GM19099 (cell line): ENCODE results near the gene SKA3.

Experiments
- POLR2A ChIP-seq: IDR thresholded peaks from 3 replicates; pipeline ENCODE4 v1.6.1; 2011; ENCODE audit warnings: low read depth; ENCODE audit not compliant: insufficient read length; ENCODE audit errors: extremely low read depth

SKA3 gene

GRCh38 chr13:21176215-21176981, at the start of gene SKA3, which contains the start of gene MRPL57:
Gene SKA3, minus strand, starts transcription at chr13:21176552. Its CDS starts 75 bp downstream, at chr13:21176477.
Gene MRPL57, plus strand, starts transcription at chr13:21176658. Its CDS starts 259 bp downstream, at chr13:21176917.
- peak; percentile 95 for TF ChIP-seq POLR2A

- TF ChIP-seq POLR2A = no peak
Observed at GRCh38 chr13:21225082-21225481, 48.7 kb upstream of the SKA3 start.

- no peak for TF ChIP-seq POLR2A
Observed at GRCh38 chr13:21221268-21221667, 44.9 kb upstream of the SKA3 start.

DNA sequence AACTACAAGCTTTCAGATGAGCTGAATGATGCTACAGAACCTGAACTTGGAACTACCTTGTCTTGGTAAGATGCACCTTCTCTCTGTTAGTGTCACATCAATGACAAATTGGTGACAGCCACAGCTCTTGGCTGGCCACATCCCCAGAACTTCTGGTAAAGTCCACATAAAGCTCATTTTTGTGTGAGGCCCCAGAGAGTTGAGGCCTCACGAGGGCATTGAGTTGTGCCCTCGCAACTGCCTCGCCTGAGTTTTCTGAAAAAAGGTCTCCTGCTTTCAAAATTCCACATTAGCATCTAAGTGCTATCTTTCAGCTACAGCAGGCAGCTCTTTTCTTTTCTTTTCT, 42.7 kb upstream of the SKA3 start:
- no peak for TF ChIP-seq POLR2A

GRCh38 chr13:21218351-21219035, 42.1 kb upstream of the SKA3 start:
- no peak for TF ChIP-seq POLR2A

- no peak for TF ChIP-seq POLR2A
Observed at GRCh38 chr13:21216332-21216731, 40.0 kb upstream of the SKA3 start.

DNA sequence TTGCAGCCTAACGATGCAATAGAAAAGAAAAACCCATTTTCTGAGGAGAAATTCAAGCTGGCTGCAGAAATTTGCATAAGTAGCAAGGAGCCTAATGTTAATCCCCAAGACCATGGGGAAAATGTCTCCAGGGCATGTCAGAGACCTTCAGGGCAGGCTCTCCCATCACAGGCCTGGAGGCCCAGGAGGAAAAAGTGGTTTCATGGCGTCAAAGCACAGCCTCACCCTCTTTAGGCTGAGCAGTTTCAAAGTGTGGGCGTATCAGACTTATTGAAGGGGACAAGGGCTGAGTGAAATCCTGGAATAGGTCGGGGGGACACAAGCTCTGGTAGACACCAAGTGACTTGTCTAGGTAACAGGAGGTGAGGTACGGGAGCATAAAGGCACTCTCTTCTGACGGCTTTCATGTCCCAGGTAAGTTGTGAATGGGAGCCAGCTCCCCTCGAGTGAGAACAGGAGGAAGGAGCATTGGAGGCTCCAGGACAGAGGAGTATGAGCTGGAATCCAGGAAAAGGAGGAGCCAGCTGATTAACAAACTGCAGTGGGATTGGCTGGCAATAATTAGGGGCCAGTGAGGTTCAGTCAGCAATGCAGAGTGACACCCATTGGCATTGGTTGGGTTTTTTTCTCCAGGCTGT, 35.9 kb upstream of the SKA3 start:
- no peak for TF ChIP-seq POLR2A

DNA sequence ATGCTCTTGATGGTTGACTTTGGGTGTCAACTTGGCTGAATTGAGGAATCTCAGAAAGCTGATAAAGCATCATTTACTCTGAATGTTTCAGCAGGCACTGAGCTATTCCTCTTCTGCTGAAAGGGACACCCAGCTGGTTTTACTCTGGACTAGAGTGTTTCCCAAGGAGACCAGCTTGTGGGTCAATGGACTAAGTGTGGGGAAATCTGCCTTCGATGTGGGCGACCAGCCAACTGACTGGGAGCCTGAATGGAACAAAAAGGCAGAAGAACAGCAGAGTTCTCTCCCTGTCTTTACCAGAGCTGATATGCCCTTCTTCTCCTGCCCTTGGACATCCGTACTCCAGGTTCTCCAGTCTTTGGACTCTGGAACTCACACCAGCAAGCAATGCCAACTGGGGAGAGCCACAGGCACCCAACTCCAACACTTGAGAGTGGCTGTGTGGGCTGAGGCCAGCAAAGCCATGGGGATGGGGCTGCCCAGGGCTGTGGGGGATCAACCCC, 32.4 kb upstream of the SKA3 start:
- no peak for TF ChIP-seq POLR2A

DNA sequence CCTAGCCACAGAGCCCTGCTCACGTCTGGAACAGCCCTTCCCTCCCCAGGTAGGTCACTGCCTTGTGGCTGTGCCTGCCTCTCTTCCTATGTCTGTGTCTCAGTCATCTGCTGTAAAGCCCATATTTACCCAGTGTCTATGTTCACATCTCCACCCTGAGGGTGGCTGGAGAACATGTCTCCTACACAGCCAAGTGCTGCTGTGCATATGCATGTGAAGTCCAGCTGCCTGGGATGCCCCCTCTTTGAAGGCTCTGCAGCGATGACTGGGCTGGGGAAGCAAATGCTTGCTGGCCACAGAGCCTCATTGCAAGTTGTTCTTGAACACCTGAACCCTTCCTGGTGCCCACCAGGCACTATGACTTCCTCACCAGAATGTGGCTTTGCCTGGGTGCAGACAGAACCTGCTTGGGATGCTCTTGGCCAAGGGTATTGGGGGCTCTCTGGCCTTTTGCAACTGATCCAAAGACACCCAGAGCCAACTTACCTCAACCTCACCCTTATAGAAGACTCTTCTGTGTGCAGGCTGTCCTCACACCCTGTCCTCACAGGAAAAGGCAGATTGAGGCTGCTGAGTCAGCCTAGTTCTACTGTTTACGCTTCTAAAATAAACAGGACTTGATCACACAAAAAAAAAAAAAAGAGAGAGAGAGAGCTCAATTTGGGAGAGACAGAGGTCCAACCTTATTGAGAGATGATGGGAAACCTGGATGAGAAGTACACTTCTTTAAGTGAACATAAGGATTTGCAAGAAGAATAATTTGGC, 26.6 kb upstream of the SKA3 start:
- no peak for TF ChIP-seq POLR2A

DNA sequence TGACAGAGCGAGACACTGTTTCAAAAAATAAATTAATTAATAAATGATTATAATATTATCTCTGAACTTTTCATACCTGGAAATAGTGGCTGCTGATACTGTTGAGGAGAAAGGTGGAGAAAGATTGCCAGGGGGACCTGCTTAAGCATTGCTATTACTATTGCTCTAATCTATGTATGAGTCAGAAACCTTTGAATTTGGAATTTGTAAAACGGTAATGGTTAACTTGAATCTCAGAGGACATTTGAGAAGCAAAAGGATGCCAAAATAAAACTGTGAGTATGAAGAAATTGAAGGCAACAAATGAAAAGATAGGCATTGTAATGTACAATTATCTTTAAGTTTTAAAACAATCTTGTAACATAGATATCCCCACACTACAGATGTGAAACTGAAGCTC, 5.3 kb upstream of the SKA3 start:
- TF ChIP-seq POLR2A = no peak

- TF ChIP-seq POLR2A = no peak
Observed at GRCh38 chr13:21176982-21177284, 581 bp upstream of the SKA3 start.

DNA sequence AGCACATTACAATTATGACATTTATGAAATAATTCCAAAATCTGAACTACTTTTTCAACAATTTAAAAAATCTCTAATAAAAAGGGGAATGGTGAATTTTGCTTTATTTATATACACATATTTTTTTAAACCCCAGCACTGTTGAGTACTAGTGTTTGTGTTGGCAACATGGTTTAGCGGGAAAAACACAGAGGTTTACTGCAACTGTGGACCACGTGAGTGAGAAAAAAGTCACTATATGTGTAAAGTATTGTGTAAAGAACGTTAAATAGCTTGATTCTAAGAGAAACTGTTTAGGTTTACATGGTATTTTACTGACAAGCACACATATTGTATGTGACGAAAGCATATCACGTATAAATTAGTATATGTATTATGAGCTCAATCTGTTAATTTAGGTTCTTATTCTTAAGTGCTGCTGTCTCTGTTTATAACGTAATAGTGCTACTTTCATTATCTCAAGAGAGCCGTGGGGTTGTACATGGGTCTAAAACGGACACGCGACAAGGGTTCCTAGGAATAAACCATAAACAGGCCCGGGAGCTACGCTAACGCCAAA, 617 bp downstream of the SKA3 start:
- no peak for TF ChIP-seq POLR2A

GRCh38 chr13:21171420-21171819, 4.9 kb downstream of the SKA3 start:
- TF ChIP-seq POLR2A = no peak

DNA sequence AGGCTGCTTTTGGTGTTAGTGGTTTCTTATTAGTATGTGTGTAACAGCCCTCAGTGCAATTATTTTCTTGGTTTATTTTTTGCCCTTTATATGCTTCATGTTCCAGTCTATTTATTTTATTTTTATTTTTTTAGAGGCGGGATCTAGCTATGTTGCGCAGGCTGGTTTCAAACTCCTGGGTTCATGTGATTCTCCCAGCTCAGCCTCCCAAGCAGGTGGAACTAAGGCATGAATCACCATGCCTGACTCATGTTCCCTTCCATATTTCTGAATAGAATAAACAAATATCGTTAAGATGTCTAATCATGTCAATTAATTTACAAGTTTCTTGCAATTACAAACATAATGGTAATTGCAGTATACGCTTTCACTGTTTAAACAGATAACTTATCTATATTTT, 11.7 kb downstream of the SKA3 start:
- TF ChIP-seq POLR2A = no peak

GRCh38 chr13:21152251-21152899, 24.0 kb downstream of the SKA3 start:
- no peak for TF ChIP-seq POLR2A

GRCh38 chr13:21150013-21150412, 26.3 kb downstream of the SKA3 start:
- TF ChIP-seq POLR2A = no peak
